ENCODE data around the gene HOXB9.

GRCh38 chr17:48610282-48611211, 15.6 kb downstream of the HOXB9 start, which contains the start of gene HOXB7:
- TF ChIP-seq PATZ1 (CRISPR knock-in tag; IDR thresholded peaks at IDR 0.05; ENCODE audit: borderline replicate concordance) = no peak
- no peak for TF ChIP-seq RARB (CRISPR knock-in tag; IDR thresholded peaks at IDR 0.05)
- no peak for TF ChIP-seq OSR1 (CRISPR knock-in tag; IDR thresholded peaks at IDR 0.05)
- no peak for TF ChIP-seq SNAI2 (CRISPR knock-in tag; IDR thresholded peaks at IDR 0.05)
- TF ChIP-seq ARNTL (CRISPR knock-in tag; IDR thresholded peaks at IDR 0.05; ENCODE audit: borderline replicate concordance, low read depth) = no peak
- TF ChIP-seq ZNF8 (CRISPR knock-in tag; IDR thresholded peaks at IDR 0.05) = no peak
- no peak for TF ChIP-seq GLIS3 (CRISPR knock-in tag; IDR thresholded peaks at IDR 0.05)
- no peak for TF ChIP-seq ZFP3 (CRISPR knock-in tag; IDR thresholded peaks at IDR 0.05)

All from SK-N-SH treated with all-trans-retinoic acid at 6 μM for 48 hours (cell line).